NCI-H82 (cell line): ENCODE results near the gene CNTNAP2.
"Not testable (repeated sequence)": the region's sequence is repeated elsewhere in the genome, so short reads cannot be mapped to it uniquely, and the experiment has no call there.

Experiments used
- DNase-seq: peaks from one replicate; lab custom pipeline; 2025; lab: John Stamatoyannopoulos, UW

Gene CNTNAP2

GRCh38 chr7:148264933-148265557 lies 2148.4 kb downstream of the CNTNAP2 start:
- peak; percentile 78 for DNase-seq

DNA sequence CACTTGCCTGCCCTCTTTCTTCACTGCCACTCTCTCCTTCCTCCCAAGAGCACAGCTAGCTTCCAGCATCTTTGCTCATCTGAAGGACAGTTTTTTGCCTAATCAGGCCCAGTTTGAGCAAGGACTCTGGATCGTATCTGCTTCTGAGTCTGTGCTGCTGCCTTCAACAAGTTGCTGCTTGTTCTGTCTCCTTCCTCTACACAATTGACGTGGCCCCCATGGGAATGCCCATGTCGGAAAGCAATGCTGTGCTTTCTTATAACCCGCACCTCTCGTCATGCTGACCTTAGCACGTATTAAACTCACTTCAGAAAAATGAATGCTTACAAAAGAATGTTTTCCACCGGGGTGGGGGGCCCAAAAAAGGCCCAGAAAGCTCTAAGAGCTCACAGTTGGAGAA lies 2149.3 kb downstream of the CNTNAP2 start:
- no peak for DNase-seq

DNA sequence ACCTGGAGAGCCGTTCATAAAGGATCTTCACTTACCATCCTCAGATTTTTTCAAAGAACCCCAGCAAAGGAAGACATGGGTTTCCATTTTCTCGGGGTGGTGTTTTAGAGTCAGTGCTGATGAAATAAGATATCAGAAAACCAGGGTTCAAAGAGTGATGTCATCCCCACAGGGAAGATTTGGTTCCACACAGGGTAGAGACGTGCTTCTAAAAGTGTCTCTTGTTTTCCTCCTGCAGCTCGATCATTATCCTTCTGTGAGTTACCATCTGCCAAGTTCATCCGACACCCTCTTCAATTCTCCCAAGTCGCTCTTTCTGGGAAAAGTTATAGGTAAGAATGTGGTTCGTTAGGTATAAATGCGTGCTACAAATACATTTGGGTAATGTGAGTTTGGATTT lies 2150.2 kb downstream of the CNTNAP2 start:
- no peak for DNase-seq

DNA sequence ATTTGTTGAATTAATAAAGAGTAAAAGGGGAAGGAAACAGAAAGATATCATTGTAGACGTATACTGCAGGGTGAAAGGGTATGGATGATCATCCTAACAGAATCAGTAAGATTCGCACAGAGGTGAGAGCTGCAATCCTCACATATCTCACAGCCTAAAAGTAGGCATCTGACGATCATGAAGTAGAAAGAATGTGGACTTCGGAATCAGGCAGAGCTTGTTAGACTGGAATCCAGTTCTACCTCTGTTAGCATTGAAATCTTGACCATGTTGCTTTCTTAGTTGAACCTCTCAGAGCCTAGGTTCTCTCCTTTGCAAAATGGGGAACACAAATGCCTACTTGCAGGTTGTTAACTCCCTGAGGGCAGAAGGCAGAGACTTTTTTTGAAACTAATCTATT lies 2154.0 kb downstream of the CNTNAP2 start:
- DNase-seq: no peak

GRCh38 chr7:148274118-148274517 lies 2157.5 kb downstream of the CNTNAP2 start:
- DNase-seq: no peak

DNA sequence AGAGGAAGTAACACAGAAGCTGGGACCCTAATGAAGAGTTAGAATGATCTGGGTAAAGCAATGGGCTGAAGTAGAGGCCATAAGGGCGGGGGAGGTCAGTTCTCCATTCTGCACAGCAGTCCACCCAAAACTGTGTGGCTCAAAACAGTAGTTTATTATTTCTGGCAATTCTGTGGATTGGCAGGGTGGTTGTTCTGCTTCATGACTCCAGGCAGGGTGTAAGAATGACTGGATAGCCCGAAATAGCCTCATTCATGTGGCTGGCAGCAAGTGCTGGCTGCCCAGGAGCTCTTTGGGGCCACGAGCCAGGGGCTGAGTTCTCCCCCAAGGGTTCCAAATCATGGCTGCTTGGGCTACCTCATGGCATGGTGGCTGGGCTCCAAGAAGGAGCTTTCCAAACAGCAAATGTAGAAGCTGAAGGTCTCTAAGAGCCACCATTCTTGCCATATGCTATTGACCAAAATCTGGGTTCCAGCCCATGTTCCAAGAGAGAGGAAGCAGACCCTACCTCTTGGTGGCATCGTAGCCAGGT lies 2158.8 kb downstream of the CNTNAP2 start:
- DNase-seq: no peak

GRCh38 chr7:148276314-148277041 lies 2159.9 kb downstream of the CNTNAP2 start:
- DNase-seq: peak; percentile 17

- no peak for DNase-seq
Measured at GRCh38 chr7:148277042-148277660, 2160.6 kb downstream of the CNTNAP2 start.

DNA sequence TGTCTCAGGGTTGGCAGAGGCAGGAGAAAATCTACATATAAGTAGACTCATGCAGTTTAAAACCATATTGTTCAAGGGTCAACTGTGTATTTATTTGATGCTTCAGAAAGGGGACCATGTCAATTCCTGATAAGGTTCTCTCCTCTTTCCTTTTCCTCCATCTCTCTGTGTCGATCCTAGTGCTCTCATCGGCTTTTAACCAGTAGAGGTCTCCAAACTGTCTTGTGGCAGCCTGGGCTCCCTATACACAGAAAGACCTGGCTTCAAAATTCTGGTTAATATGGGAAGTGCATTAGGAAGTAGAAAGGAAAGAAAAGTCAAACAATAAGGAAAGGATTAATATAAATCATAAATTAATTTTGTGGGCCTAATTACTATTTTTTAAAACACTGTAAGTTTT lies 2169.5 kb downstream of the CNTNAP2 start:
- DNase-seq: peak; percentile 67

DNA sequence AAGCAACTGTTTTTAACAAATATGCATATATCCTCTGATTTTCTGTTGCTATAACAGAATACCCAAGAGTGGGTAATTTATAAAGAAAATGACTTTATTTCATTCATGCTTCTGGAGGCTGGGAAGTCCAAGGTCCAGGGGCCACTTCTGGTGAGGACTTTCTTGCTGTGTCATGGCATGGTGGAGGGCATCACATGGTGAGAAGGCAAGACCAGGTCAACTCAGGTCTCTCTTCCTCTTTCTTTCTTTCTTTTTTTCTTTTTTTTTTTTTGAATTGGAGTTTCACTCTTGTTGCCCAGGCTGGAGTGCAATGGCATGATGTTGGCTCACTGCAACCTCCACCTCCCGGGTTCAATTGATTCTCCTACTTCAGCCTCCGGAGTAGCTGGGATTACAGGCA lies 2170.9 kb downstream of the CNTNAP2 start:
- no peak for DNase-seq

DNA sequence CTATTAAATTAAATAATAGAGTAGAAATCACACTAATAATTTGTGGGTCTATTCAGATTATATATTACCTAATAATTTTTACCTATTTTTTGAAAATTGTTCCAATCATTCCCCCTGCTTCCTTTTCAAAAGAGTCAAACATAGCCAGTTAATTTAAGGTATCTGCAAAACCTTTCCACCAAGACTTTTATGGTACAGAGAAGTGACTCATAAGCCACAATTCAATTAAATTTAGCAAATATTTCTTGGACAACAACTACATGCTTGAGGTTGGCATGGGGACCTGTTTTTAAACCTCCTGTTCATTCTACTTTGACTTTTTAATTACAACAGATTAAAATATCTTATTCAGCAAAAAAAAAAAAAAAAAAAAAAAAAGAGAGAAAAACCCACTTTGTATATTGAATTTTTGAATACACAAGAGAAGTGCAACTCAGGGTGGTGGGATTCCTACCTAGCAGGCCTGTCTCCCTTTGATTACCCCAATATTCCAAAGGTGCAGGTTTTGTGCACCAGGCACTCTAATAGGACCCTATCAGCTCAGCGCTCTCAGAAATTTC lies 2172.1 kb downstream of the CNTNAP2 start:
- DNase-seq: no peak

DNA sequence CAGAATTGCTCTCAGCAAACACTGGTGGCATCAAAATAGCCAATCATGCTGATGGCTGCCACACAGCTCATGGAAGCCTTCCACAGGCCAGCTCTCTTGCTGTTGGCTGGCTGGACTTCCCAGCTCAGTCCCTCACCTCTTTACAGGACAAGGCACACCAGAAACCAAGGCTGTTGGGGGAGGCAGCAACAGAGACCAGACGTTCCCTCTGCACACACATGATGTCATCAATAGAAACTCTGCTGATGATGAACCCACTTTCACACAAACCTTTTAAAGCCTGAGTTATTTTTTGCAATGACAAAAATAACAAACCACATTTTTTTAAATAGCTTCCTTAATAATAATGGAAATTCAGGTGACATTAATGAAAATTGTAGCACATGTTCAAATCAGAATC lies 2173.0 kb downstream of the CNTNAP2 start:
- DNase-seq: no peak

DNA sequence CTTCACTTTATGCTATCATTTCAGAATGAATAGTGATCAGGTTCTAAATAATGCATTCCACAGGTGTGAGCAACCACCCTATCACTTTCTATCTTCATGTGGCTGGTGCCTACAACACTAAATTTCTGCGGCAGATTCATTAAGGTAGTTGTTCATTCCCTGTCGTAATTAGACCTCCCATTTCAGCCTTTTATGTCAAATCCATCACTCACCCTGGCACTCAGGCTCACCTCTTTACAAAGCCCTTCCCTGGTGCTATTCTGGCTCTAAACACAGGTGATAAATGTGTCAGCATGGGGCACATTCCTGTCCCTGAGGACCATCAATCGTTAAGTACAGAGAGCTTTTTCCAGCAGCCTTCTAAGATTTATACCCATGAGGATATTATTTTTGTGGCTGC lies 2173.9 kb downstream of the CNTNAP2 start:
- DNase-seq: no peak

DNA sequence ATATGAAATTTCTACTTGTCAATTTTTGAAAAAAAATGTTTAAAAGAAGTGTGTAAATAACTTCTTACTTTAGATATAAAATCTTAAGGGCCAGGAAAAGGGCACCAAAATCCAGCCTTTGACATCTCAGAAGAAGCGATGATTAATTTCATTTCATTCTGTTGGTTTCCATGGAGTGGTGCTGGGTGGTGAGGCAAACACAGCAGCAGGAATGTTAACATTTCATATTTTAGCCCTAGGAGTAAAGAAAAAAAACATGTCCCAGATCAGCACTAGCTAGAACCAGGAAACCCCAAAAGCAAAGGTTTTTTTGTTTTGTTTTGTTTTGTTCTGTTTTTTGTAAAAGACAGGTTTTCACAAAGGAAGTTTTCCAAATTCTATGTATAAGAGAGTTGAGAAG lies 2175.2 kb downstream of the CNTNAP2 start:
- DNase-seq: no peak

DNA sequence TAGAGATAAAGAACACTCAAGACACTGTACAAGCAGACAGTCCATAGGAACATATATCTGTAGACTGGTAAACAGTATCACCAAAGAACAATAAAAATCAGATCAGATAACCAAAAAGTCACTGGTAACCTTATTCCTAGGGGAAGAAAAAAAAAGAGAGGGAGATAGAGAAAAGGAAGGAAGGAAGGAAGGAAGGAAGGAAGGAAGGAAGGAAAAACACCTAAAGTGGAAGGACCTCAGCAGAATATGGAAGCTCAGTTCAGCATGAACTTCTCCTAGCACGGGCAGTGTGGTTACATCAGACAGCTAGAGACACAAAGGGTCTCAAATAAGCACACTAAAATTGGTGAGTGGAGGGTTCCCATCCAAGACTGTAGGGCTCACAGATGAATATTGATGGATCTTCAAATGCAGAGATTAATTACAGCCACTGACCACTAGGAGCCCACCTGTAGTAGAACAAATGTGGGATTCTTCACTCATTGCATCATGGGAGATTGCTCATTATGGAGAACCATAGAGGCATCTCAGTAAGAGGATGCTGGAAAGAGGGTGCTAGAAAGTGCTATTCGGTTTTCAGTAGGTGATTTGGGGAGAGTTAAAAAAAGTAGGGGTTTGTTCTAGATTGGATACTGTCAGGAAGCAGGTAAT lies 2180.5 kb downstream of the CNTNAP2 start:
- DNase-seq: peak; percentile 26

GRCh38 chr7:148298768-148299167 lies 2182.2 kb downstream of the CNTNAP2 start:
- not testable (repeated sequence) for DNase-seq

- DNase-seq: no peak
Measured at GRCh38 chr7:148299350-148300276, 2183.0 kb downstream of the CNTNAP2 start.

GRCh38 chr7:148302436-148302835 lies 2185.8 kb downstream of the CNTNAP2 start:
- DNase-seq: not testable (repeated sequence)

DNA sequence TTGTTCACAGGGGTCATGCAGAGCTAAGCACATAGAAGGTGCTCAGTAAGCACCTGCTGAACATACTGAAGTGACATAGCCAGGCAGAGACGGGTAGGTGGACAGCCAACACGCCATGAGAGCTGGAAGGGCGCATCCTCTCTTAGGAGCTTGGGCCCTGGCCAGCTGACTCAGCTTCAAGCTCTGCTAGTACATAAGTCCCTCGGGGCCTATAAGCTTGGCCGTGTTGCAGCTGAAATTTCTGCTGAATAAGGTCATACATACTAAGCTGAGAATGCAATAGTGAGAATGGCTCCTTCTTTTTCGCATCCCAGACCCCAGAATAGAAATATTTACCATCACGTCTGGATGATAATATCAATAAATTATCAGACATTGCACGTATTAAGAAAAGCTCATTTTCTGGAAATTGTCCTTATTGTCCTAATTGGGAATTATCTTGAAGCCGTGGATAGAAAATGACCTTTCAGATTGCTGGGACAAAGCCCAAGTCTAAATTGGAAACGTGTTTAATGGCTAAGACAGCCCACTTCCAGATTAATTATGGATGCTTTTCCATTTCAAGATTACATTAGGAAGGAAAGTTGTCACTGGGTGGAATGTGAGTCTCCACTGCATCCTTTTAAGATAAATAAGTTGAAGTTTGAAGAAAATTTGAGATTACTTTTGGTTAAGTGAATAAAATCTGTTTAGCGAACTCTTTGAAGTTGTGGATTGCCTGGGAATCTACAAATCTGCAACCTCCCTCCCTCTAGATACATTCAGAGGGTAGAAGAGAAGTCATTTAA lies 2186.9 kb downstream of the CNTNAP2 start:
- peak; percentile 59 for DNase-seq

DNA sequence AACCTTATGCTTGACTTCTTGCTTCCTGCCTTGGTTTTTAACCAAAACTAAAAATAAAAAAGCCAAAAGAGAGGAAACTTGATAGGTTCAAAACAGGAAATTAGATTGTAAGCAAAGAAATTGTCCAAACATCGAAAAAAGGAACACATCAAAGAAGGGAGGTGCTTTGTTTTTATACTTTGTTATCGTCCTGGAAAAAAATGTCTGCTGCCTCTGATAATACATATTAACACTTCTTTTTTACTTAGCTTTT lies 2187.4 kb downstream of the CNTNAP2 start:
- no peak for DNase-seq

GRCh38 chr7:148304456-148304855 lies 2187.9 kb downstream of the CNTNAP2 start:
- no peak for DNase-seq
